Spleen (tissue), 7 donors: ENCODE data around the gene INTS15.

Experiments used
- POLR2AphosphoS5 ChIP-seq, 3 donors: sonication (generic); formaldehyde crosslinking; IDR thresholded peaks; one replicate each; pipeline ENCODE4 v1.5.1; 2017; ENCODE audit warnings: antibody characterized with exemption in 3 of 3
- TF ChIP-seq, protein P1 (sequence below), 11 experiments: fragments of 200-600 bp in 7 of 11; fragments of 450-650 bp in 4 of 11; sonication (generic) in 4 of 11; IDR thresholded peaks in 8 of 11; conservative IDR thresholded peaks in 3 of 11; 1 replicate in 7 of 11; 2 replicates in 4 of 11; pipeline versions ENCODE4 v1.4.0 to v1.8.0; 2016 to 2021; ENCODE audit warnings: antibody characterized with exemption in 11 of 11, inconsistent platforms in 4 of 11, mild to moderate bottlenecking in 1 of 11
- donor health status: DM: no; HTN: no; CAD: no; lungs with moderate emphysema.
- donor health status: DM: no; HTN: no; CAD: no.
- donor health status: DM: no; HTN: no; CAD: no.

DNA sequence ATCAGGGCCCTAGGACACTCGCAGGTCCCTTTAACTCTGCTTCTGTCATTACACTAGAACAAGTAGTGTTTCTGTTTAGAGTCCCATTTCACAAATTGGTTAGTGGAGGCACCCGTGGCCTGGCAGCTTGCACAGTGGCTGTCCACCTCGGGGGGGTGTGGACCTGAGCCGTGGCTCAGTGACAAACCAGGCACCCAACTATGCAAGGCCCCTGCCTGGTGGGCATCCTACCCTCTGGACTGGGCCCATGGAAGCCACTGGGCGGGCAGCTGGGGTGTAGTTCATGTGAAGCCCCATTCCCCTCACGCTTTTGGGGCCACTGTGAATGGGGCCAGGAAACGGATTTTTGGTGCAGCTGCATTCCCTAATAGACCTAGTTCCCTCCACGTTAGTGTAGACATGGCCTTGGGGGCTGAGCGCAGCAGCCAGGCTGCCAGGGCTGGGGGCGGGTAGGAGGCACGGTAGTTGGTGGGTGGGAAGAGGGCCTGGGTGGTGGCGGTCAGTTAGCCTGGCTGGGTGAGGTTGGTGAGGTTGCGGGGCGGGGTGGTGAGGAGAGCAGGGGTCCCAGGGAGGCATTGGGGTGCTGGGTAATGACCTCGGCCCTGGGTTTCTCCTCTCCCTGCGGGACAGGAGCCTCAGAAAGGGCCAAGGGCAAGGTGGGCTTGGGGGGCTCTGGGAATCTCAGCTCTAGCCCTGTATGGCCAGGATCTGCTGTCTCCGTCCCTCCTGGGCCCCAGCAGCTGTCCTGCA, 66.0 kb downstream of the INTS15 start:
- no peak for TF ChIP-seq POLR2AphosphoS5 (IDR thresholded peaks at IDR 0.05)
- TF ChIP-seq, protein P1, sequence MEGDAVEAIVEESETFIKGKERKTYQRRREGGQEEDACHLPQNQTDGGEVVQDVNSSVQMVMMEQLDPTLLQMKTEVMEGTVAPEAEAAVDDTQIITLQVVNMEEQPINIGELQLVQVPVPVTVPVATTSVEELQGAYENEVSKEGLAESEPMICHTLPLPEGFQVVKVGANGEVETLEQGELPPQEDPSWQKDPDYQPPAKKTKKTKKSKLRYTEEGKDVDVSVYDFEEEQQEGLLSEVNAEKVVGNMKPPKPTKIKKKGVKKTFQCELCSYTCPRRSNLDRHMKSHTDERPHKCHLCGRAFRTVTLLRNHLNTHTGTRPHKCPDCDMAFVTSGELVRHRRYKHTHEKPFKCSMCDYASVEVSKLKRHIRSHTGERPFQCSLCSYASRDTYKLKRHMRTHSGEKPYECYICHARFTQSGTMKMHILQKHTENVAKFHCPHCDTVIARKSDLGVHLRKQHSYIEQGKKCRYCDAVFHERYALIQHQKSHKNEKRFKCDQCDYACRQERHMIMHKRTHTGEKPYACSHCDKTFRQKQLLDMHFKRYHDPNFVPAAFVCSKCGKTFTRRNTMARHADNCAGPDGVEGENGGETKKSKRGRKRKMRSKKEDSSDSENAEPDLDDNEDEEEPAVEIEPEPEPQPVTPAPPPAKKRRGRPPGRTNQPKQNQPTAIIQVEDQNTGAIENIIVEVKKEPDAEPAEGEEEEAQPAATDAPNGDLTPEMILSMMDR (IDR thresholded peaks at IDR 0.05 in 8 of 11, conservative IDR thresholded peaks at IDR 0.05 in 3 of 11): no peak
